Breast epithelium (tissue), 4 donors: ENCODE measurements around the gene TCF4. TPM values are rescaled to one million over a fixed set of nuclear protein-coding genes. Genes with fewer than 3 reads are reported as not detected.

ENCODE experiments used
- DNase-seq, 2 donors: peaks; one replicate each; pipeline ENCODE4 v3.0.0-alpha.2; 2019; ENCODE audit warnings: low spot score in 2 of 2
- H3K27ac ChIP-seq, 2 donors: fragments of 200-600 bp; sonication (generic) in 1 of 2; one replicate each; pipeline ENCODE4 v1.5.1; 2016 to 2019; ENCODE audit warnings: mild to moderate bottlenecking in 1 of 2
- H3K27me3 ChIP-seq, 2 donors: fragments of 200-600 bp; sonication (generic) in 1 of 2; one replicate each; pipeline versions ENCODE4 v1.5.1 to v1.6.0; 2017 to 2019; ENCODE audit warnings: control low read depth in 1 of 2, mild to moderate bottlenecking in 1 of 2
- H3K36me3 ChIP-seq: fragments of 200-600 bp; one replicate; pipeline ENCODE4 v1.5.1; 2019
- H3K4me1 ChIP-seq, 2 donors: fragments of 200-600 bp; sonication (generic); one replicate each; pipeline ENCODE4 v1.5.1; 2016 to 2019; ENCODE audit warnings: control low read depth in 1 of 2
- H3K4me3 ChIP-seq, 3 donors: fragments of 200-600 bp; sonication (generic); 1 replicate in 2 of 3; 2 replicates in 1 of 3; pipeline ENCODE4 v1.5.1; 2016 to 2019; ENCODE audit warnings: mild to moderate bottlenecking in 3 of 3, moderate library complexity in 2 of 3
- H3K9me3 ChIP-seq, 2 donors: fragments of 200-600 bp; sonication (generic) in 1 of 2; one replicate each; pipeline ENCODE4 v1.5.1; 2016 to 2019; ENCODE audit warnings: control low read depth in 1 of 2
- POLR2A ChIP-seq: fragments of 450-650 bp; IDR thresholded peaks from one replicate; pipeline ENCODE4 v1.6.1; 2016; ENCODE audit warnings: antibody characterized with exemption, mild to moderate bottlenecking, moderate library complexity
- POLR2AphosphoS5 ChIP-seq, 3 donors: sonication (generic); formaldehyde crosslinking; IDR thresholded peaks; one replicate each; pipeline ENCODE4 v1.6.1; 2017; ENCODE audit warnings: antibody characterized with exemption in 3 of 3
- intact Hi-C: fragments of 100-400 bp; cut with DNase I; formaldehyde crosslinking; loops from one replicate; pipeline ENCODE4 v1.15.1; 2023; ENCODE audit warnings: low total_unique reads
- total RNA-seq, 3 donors: library from RNA; depleted of rRNA; stranded (reverse); fragments of >200 nt; gene quantifications; one replicate each; pipeline ENCODE4 v1.1.0, GENCODE V29; 2016
- TF ChIP-seq, protein P1 (sequence below), 3 donors: fragments of 450-650 bp; IDR thresholded peaks; one replicate each; pipeline ENCODE4 v1.5.1; 2016 to 2017; ENCODE audit warnings: antibody characterized with exemption in 3 of 3, mild to moderate bottlenecking in 3 of 3, moderate library complexity in 3 of 3

TCF4 gene
- total RNA-seq, 3 donors from 2014 or later: 79.6 to 133 (median 114) TPM

- Histone ChIP-seq H3K36me3 (no peaks in the 10 kb centered on the region), H3K4me1 (no peaks in the 10 kb centered on the region), H3K27ac (no peak overlapping the region), H3K9me3 (no peaks in the 10 kb centered on the region), H3K4me3 (no peak overlapping the region), H3K27me3 (no peaks in the 10 kb centered on the region)
- no peak for DNase-seq
- TF ChIP-seq POLR2AphosphoS5 (IDR thresholded peaks at IDR 0.05) (no peak), POLR2A (no peak)
- TF ChIP-seq, protein P1, sequence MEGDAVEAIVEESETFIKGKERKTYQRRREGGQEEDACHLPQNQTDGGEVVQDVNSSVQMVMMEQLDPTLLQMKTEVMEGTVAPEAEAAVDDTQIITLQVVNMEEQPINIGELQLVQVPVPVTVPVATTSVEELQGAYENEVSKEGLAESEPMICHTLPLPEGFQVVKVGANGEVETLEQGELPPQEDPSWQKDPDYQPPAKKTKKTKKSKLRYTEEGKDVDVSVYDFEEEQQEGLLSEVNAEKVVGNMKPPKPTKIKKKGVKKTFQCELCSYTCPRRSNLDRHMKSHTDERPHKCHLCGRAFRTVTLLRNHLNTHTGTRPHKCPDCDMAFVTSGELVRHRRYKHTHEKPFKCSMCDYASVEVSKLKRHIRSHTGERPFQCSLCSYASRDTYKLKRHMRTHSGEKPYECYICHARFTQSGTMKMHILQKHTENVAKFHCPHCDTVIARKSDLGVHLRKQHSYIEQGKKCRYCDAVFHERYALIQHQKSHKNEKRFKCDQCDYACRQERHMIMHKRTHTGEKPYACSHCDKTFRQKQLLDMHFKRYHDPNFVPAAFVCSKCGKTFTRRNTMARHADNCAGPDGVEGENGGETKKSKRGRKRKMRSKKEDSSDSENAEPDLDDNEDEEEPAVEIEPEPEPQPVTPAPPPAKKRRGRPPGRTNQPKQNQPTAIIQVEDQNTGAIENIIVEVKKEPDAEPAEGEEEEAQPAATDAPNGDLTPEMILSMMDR (IDR thresholded peaks at IDR 0.05): no peak
- intact Hi-C loops: no loop called here
Observed at GRCh38 chr18:55592106-55592505, 4.1 kb upstream of the TCF4 start.

DNA sequence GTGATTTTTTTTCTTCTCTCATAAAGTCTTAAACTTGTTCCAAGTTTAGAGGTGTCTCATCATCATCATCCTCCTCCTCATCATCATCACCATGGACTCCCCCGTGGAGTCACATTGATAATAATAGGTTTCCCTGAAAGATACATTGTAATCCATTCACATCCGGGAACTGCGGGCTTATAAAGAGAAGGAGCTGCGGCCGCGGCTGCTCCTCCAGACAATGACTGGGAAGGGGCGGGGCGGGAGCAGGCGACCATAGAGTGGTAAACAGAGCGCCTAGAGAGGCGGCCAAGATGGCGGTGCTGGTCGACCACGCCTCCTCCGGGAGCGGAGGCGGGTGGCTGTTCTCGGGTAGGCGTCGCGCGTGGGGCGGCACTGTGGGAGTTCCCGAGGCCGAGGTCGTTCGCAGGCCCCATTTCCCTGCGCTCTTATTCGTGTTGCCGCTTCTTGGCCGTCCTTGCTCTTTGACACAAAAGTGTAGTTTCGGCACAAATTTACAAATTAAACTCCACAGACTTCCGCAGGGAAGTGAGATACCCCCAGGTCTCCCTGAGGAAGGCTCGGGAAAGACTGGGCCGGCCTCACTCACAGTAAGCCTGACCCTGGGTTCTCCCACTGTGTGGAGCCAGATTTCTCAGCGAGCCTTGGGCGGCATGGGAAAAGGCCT, 1.8 kb upstream of the TCF4 start:
- H3K27me3 ChIP-seq: no peaks in the 10 kb centered on the region
- peak overlapping the region; percentile 60 to 83 (median 75) for H3K4me3 ChIP-seq
- no peaks in the 10 kb centered on the region for H3K36me3 ChIP-seq
- H3K4me1 ChIP-seq: no peaks in the 10 kb centered on the region
- intact Hi-C loops: no loop called here
- TF ChIP-seq POLR2AphosphoS5 (IDR thresholded peaks at IDR 0.05): peak; percentile 50 to 81 (median 51)
- peak; percentile 10 for TF ChIP-seq POLR2A
- TF ChIP-seq, protein P1 (IDR thresholded peaks at IDR 0.05): no peak
- peak overlapping the region; percentile 68 to 90 for H3K27ac ChIP-seq
- no peaks in the 10 kb centered on the region for H3K9me3 ChIP-seq
- peak; percentile 88 to 94 for DNase-seq

- TF ChIP-seq POLR2A (no peak), POLR2AphosphoS5 (IDR thresholded peaks at IDR 0.05) (no peak)
- TF ChIP-seq, protein P1 (IDR thresholded peaks at IDR 0.05): no peak
- H3K9me3 ChIP-seq: no peaks in the 10 kb centered on the region
- no peaks in the 10 kb centered on the region for H3K36me3 ChIP-seq
- intact Hi-C loops: no loop called here
- no peak for DNase-seq
- no peaks in the 10 kb centered on the region for H3K4me1 ChIP-seq
- H3K27ac ChIP-seq: peak overlapping the region; percentile 78 to 93
- peak overlapping the region; percentile 60 to 83 (median 75) for H3K4me3 ChIP-seq
- no peaks in the 10 kb centered on the region for H3K27me3 ChIP-seq
Observed at GRCh38 chr18:55588870-55589595, 1.0 kb upstream of the TCF4 start.

DNA sequence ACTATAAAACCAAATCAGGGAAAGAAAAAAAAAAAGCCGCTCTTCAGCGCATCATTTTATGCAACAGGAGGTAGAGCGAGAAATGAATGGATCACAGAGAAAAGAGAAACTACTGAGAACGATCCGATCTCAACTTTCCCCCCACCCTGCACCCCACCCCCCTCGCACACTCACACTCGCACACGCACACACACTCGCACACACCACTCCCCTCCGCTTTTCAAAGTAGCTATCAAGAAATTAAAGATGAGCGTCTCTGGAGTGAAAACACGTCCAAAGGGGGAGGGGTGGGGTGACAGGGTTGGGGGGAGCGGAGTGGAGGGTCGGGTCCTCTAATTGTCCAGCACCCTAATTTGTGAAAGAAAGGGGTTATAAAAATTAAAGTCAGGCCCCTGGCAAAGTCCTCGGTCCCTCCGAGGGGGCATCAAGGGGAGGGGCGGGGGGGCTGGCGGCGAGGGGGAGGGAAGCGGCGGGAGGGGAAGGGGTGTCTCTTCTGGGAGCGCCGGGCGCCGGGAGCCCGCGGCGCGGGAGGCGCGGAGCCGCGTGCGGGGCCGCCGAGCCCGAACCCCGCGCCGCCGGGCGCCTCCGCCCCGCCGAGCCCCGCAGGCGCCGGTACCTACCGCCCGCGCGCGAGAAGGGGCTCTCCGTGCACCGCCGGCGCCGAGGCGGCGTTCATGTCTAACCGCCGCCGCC, 428 bp downstream of the TCF4 start:
- no peak for DNase-seq
- H3K9me3 ChIP-seq: no peaks in the 10 kb centered on the region
- no peaks in the 10 kb centered on the region for H3K27me3 ChIP-seq
- no peaks in the 10 kb centered on the region for H3K4me1 ChIP-seq
- TF ChIP-seq, protein P1 (IDR thresholded peaks at IDR 0.05): no peak
- TF ChIP-seq POLR2A (no peak), POLR2AphosphoS5 (IDR thresholded peaks at IDR 0.05) (no peak)
- H3K4me3 ChIP-seq: peak overlapping the region; percentile 60 to 83 (median 75)
- H3K27ac ChIP-seq: peak overlapping the region; percentile 78 to 93
- intact Hi-C loops: no loop called here
- no peaks in the 10 kb centered on the region for H3K36me3 ChIP-seq
